HL-60 (cell line): ENCODE measurements around the gene OGDH.

Experiments
- DNase-seq, 2 experiments: peaks; one replicate each; pipeline ENCODE4 v3.0.0-alpha.2; 2010 to 2020; ENCODE audit warnings: low read depth in 1 of 2, low spot score in 1 of 2
- H3K27ac ChIP-seq: fragments of 250-450 bp; sonication (Bioruptor Pico); replicated peaks from 2 replicates; pipeline ENCODE4 v1.5.1; 2020; ENCODE audit warnings: mild to moderate bottlenecking, moderate library complexity
- H3K27me3 ChIP-seq: fragments of 250-450 bp; sonication (Bioruptor Pico); 2 replicates; pipeline ENCODE4 v1.5.1; 2021; ENCODE audit warnings: mild to moderate bottlenecking, moderate library complexity; ENCODE audit not compliant: insufficient read depth, poor library complexity, severe bottlenecking
- H3K4me3 ChIP-seq: replicated peaks from 2 replicates; pipeline ENCODE4 v1.5.1; 2011; ENCODE audit warnings: mild to moderate bottlenecking, control low read depth, low read length; ENCODE audit not compliant: insufficient read depth
- GABPA ChIP-seq: IDR thresholded peaks from 2 replicates; pipeline ENCODE4 v1.6.1; 2012; ENCODE audit warnings: low read depth
- POLR2AphosphoS5 ChIP-seq: IDR thresholded peaks from 2 replicates; pipeline ENCODE4 v1.6.1; 2012; ENCODE audit warnings: low read depth
- REST ChIP-seq: IDR thresholded peaks from 2 replicates; pipeline ENCODE4 v1.6.1; 2012; ENCODE audit warnings: low read depth; ENCODE audit not compliant: insufficient replicate concordance
- SPI1 ChIP-seq: IDR thresholded peaks from 2 replicates; pipeline ENCODE4 v1.6.1; 2012; ENCODE audit warnings: low read depth, mild to moderate bottlenecking, borderline replicate concordance
- TF ChIP-seq, protein P1 (sequence below): IDR thresholded peaks from one replicate; pipeline ENCODE4 v1.5.1; 2011; ENCODE audit warnings: low read length, control low read depth, inconsistent platforms; ENCODE audit not compliant: insufficient read depth

Gene OGDH

DNA sequence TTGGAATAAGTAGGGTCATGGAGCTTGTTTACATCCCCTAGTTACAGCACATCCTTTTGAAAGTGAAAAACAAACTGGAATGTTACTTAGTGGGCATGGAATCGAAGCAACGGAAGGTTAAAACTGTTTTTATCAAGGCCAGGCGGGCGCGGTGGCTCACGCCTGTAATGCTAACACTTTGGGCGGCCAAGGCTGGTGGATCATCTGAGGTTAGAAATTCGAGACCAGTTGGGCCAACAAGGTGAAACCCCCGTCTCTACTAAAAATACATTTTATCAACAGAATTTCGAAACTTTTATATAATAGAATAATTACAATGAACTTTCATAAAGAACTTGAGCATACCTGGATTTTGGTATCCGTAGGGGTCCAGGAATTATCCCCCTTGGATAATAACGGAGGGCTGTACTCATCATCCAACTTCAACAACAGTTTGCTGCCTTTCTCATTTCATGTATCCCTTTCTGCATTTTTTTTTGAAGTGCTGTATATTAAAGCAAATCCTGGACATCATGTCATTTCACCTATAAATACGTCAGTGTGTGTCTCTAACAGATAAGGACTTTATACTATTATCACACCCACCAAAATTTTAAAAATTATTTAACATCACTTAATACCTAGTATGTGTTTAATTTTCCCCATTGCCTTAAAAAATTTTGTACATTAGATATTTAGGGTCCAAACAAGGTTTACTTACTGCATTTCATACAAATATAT is 23.1 kb upstream of the OGDH start:
- Histone ChIP-seq H3K27ac (peak overlapping the region; percentile 80; the same call in 1 of the 2 replicates), H3K4me3 (no peak overlapping the region; the same call in 1 of the 2 replicates), H3K27me3 (no peaks in the 10 kb centered on the region)
- DNase-seq = no peak
- TF ChIP-seq SPI1 (no peak), GABPA (no peak), POLR2AphosphoS5 (no peak), REST (no peak)
- TF ChIP-seq, protein P1, sequence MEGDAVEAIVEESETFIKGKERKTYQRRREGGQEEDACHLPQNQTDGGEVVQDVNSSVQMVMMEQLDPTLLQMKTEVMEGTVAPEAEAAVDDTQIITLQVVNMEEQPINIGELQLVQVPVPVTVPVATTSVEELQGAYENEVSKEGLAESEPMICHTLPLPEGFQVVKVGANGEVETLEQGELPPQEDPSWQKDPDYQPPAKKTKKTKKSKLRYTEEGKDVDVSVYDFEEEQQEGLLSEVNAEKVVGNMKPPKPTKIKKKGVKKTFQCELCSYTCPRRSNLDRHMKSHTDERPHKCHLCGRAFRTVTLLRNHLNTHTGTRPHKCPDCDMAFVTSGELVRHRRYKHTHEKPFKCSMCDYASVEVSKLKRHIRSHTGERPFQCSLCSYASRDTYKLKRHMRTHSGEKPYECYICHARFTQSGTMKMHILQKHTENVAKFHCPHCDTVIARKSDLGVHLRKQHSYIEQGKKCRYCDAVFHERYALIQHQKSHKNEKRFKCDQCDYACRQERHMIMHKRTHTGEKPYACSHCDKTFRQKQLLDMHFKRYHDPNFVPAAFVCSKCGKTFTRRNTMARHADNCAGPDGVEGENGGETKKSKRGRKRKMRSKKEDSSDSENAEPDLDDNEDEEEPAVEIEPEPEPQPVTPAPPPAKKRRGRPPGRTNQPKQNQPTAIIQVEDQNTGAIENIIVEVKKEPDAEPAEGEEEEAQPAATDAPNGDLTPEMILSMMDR = no peak

- H3K27ac ChIP-seq = no peak overlapping the region
- TF ChIP-seq REST (no peak), GABPA (no peak), SPI1 (no peak), POLR2AphosphoS5 (no peak)
- TF ChIP-seq, protein P1 = no peak
- H3K4me3 ChIP-seq = no peak overlapping the region
- DNase-seq = peak in 1 of 2 experiments; percentile 62
- H3K27me3 ChIP-seq = no peaks in the 10 kb centered on the region
Observed at GRCh38 chr7:44587843-44588711, 18.4 kb upstream of the OGDH start.

DNA sequence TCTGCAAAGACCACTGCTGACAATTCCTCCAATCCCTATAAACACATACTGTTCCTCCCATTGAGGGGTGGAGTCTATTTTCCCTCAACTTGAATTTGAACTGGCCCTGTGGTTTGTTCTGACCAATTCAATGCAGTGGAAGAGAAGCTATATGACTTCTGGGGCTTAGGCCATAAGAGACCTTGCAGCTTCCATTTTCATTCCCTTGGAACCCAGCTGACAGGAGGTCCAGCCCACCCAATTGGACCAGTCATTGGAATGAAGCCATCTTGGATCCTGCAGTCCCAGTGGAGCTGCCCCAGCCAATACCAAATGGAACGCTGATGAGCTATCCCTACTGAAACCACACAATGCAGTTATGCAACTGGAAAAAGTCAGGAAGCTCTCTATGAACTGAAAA is 15.5 kb upstream of the OGDH start:
- Histone ChIP-seq H3K27ac (no peak overlapping the region), H3K4me3 (no peak overlapping the region), H3K27me3 (no peaks in the 10 kb centered on the region)
- no peak for DNase-seq
- no peak for TF ChIP-seq REST
- TF ChIP-seq SPI1 = no peak
- no peak for TF ChIP-seq POLR2AphosphoS5
- no peak for TF ChIP-seq GABPA
- TF ChIP-seq, protein P1 = no peak
